HG03442 (cell line): Measurements from ENCODE around the gene RGL2.

Experiments
- ATAC-seq: cut with Tn5 transposase; IDR thresholded peaks from one replicate; pipeline ENCODE4 v1.9.1; 2021; ENCODE audit warnings: mild to moderate bottlenecking, moderate library complexity; ENCODE audit not compliant: unreplicated experiment

RGL2 gene

GRCh38 chr6:33316603-33317418, 18.1 kb upstream of the RGL2 start:
- no peak for ATAC-seq

GRCh38 chr6:33315793-33316602, 17.3 kb upstream of the RGL2 start:
- no peak for ATAC-seq

DNA sequence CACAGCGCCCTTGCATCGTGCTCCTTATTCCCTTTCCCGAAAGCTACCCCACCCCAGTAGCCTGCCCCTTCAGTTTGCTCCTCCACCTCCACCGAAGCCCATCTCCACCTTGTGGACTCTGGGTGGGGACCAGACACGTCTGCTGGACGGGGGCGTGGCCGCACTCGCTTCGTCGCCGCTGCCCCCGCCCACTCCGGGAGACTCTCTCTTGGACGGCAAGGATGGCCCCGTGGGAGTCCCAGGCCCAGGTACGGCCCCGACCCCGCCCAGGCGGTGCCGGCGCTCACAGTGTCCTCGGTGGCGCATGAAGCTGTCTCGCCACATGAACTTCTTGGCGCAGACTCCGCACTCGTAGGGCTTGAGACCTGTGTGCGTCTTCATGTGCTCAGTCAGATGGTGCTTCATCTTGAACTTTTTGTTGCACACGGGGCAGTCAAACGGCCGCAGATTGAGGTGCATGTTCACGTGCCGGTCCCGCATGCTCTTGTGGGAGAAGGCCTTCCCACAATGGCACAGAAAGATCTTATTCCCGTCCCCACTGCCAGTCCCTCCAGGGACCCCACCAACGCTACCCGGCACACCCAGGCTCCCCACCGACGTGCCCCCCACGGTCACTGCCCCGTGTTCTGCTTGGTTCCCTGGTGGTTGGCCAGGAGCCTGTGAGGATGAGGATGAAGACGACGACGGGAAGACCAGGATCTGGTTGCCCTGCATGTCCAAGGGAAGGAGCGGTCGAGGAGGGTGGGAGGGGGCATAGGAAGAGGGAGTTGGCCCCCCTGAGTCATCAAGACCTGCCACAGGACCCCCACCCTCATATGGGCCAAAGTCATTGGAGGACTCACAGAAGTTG, 16.4 kb upstream of the RGL2 start:
- ATAC-seq = no peak

DNA sequence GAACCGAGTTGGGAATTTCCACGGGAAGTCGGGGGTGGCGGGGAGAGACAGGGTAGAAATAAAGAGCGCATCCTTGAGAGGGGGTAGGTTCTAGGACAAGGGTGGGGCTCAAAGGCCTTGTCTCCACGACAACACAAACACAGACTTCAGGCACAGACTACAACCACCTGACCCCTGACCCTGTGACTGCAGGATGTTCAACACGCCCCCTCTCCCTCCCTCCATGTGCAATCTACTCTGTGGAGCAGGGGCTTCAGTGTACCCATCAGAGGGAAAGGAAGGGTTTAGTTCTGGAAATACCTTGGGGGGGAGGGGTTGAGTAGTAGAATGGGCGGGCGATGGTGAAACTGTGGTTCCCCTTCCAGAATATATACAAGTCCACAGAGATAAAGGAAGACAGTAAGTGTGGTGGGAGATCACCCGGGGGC, 15.8 kb upstream of the RGL2 start:
- ATAC-seq = no peak

GRCh38 chr6:33313709-33314514, 15.2 kb upstream of the RGL2 start, which contains the start of gene TAPBP:
TAPBP (minus strand) TSS chr6:33314078; CDS start chr6:33314041, 37 bp downstream.
- ATAC-seq = peak; percentile 32

DNA sequence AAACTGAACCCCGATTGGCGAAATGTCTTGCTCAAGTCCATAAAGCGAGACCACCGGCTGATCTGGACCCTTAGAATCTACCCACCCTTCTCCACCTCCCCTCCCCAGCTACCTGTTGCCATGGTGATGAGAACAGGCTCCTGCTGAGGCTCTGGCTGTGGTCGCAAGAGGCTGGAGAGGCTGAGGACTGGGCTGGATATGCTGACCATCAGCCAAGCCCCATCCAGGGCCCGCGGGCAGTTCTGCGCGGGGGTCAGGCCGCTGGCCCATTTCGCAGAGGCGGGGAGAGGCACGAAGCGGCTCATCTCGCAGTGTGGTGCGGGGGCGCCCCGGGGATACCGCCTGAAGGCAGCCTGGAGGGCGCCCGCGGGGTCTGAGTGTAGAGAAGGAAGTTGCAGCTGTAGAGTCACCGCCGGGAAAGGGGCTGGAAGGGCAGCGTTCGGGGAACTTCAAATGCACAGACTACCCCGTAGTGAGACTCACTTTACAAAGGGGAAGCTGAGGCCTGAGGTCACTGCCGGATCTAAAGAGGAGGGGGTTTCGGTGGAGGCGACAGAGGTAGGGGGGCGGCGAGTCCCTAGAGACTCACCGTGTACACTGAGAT, 14.5 kb upstream of the RGL2 start:
- ATAC-seq = peak; percentile 3

DNA sequence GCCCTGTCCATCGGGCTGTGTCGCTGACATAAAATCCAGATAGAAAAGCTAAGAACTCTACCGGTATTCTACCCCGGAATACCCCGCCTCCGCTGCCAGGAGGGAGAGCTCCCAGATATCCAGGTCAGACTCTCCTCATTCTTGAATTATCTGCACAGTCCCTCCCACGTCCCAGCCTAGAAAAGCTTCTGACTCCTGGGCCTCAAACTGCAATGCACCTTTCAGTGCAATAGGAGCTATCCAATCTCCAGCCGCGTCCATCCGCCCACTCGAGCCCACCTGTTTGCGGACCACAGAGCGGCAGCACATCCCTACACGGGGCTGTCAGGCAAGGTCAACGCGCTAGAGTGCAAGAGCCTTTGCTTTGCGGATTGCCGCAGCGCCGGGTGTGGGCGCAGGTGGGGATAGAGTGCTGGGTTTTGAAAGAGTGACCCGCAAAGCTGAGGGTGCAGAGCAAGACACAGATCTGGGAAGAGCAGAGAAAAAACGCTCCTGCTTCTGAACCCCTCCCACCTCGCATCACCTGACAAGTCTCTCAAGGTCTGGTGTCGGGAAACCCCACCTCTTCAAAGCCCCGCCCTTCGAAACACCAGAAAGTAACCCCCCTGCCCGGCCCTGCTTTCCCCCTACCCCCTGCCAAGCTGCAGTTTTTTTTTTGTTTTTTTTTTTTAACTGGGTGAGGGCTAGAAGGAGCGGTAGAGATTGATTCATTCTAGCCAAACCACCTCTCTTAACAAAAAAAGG, 13.8 kb upstream of the RGL2 start:
- ATAC-seq = no peak

DNA sequence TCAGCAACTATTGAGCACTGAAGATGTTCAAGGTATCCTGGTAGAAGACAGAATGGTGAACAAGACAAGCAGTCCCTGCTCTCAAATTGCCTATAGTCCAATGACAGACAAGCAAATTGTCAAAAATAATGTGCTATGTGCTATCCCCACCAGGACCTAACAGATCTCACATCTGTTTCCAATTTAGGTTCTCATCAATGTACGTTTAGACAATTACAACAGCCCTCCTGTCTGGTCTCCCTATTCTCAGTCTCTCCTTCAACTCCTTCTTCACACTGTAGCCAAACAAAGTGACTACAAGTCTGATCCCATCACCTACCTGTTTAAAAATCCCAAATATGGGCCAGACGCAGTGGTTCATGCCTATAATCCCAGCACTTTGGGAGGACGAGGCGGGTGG, 7.6 kb upstream of the RGL2 start:
- no peak for ATAC-seq

DNA sequence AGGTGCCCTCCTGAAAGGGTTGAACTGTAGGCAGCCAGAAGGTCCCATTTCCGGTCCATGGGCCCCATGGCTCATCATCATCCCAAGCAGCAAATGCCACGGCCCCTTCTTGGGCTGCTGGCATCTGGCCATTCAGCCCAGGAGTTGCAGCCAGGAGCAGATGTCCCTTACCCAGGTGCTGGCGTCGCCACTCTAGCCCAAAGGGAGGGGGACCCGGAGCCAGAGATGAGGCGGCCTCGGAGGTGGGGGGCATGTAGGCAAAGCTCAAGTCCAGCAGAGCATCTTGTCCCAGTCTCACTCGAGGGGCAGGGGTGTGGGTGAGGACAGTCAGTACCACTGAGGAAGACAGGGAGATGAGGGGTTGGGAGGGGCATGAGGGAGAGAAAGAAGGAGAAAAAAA, 6.3 kb upstream of the RGL2 start:
- ATAC-seq = no peak

DNA sequence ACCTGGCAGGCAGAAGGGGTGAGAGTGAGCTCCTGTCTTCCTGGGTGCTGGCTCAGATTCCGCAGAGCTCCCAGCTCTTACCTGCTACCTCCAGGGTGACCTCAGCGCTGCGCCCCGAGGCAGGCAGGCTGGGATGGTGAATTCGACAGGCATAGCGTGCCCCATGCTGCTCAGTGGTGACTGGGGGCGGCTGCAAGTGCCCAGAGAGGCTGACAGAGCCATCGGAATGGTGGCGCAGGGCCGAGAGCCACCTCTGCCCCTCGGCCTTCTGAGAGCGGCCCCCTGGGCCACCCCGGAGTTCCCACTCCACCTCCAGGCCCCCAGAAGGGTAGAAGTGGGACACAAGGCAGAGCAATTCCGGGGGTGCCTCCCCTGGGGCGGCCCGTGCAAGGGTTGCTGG, 5.5 kb upstream of the RGL2 start:
- no peak for ATAC-seq

DNA sequence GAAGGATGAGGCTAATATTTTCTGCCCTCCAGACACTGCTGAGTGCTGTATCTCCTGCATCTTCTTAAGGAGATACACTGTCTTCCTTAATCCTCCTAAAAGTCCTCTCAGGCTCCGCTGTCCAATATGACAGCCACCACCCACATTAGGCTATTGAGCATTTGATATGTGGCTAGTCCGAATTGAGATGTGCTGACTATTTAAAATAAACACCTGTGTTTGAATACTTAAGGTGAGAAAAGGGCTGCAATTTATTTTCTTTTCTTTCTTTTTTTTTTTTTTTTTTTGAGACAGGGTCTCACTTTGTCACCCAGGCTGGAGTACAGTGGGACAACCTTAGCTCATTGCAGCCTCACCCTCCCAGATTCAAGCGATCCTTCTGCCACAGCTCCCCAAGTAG, 3.1 kb upstream of the RGL2 start:
- ATAC-seq = no peak

DNA sequence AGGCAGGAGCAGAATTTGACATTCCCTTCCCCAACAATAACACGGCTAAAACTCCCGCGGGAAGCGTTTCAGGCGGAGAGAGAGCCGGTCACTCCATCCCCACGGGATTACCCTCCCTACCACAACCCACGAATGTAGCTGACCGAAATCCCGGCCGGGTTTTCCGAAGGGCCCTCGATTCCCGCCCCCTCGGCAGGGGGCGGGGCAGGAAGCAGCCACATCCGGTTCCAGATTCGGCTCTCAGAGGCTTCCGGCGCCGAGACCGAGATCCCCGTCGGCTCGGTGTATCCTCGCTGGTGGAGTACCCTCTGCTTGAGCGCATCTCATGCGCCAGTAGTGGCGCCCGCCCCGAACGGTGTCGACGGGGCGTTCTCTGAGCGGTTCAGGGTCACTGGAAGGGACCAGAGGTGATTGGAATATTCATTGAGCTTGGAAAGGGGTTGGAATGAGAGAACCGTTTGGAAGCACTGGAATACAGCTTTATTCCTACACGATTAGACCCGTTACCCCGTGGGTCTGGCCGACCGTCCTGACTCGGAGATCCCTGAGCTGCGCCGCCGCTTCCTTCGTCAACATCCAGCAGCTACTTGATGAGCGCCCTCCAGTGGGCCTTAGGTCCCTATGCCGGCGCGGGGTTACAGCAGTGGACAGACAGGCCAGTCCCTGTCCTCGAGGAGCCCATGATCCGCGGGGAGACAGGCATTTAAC, 649 bp upstream of the RGL2 start:
- ATAC-seq = peak; percentile 66

GRCh38 chr6:33297956-33298772, 578 bp downstream of the RGL2 start:
- no peak for ATAC-seq

DNA sequence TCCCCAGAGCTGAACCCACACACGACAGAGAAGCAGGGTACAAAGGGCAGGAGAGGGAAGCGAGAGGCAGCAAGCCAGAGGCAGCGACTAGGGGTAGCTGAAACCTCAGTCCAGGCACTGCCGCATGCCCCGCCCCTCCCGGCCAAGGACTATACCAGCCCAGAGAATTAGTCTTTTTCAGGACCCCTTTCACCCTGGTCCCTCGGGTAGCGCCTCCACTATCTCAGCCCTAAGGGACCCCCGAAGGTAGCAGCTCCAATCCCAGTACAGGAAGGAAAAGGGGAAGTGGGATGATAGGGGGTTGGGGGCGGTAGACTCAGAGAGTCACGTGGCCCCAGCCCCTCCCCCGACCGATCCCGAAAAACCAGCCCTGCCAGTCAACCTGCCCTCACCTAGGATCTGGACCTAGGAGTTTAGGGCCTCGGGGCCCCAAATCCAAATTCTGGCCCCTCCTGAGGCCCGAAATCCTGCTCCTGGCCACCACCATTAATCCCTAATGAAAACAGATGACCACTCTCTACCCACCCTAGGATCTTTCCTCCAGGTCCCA, 1.3 kb downstream of the RGL2 start:
- ATAC-seq = no peak

- ATAC-seq = no peak
Measured at GRCh38 chr6:33296797-33297405, 1.8 kb downstream of the RGL2 start.

- no peak for ATAC-seq
Measured at GRCh38 chr6:33295621-33296369, 2.9 kb downstream of the RGL2 start.
